ENCODE measurements around the gene CALN1.

CALN1 gene

GRCh38 chr7:71735961-71736556 is 676.1 kb downstream of the CALN1 start:
- DNase-seq (ENCODE audit: extremely low read depth, low read depth) = peak; percentile 10
- TF ChIP-seq CTCF (IDR thresholded peaks at IDR 0.05; ENCODE audit: low read depth, low read length) = peak; percentile 94

GRCh38 chr7:71733107-71733870 is 678.8 kb downstream of the CALN1 start:
- peak; percentile 18 for DNase-seq (ENCODE audit: extremely low read depth, low read depth)
- TF ChIP-seq CTCF (IDR thresholded peaks at IDR 0.05; ENCODE audit: low read depth, low read length) = peak; percentile 95

- no peak for DNase-seq (ENCODE audit: extremely low read depth, low read depth)
- no peak for TF ChIP-seq CTCF (IDR thresholded peaks at IDR 0.05; ENCODE audit: low read depth, low read length)
These were observed 680.4 kb downstream of the CALN1 start for GRCh38 chr7:71731740-71732139.
